OCI-LY1 (cell line): ENCODE measurements around the gene RCOR3.

ENCODE experiments used
- EZH2 ChIP-seq: fragments of 200-600 bp; sonication (generic), shearing (Covaris generic); IDR thresholded peaks from 2 replicates; pipeline ENCODE4 v1.8.0; 2017; ENCODE audit warnings: borderline replicate concordance, mixed run types, mild to moderate bottlenecking, antibody characterized with exemption, low read length, moderate library complexity, mixed read lengths
- TF ChIP-seq, protein P1 (sequence below): fragments of 200-600 bp; sonication (generic), shearing (Covaris generic); IDR thresholded peaks from 2 replicates; pipeline ENCODE4 v1.5.1; 2017; ENCODE audit warnings: mild to moderate bottlenecking, antibody characterized with exemption, low read length, moderate library complexity, mixed read lengths

DNA sequence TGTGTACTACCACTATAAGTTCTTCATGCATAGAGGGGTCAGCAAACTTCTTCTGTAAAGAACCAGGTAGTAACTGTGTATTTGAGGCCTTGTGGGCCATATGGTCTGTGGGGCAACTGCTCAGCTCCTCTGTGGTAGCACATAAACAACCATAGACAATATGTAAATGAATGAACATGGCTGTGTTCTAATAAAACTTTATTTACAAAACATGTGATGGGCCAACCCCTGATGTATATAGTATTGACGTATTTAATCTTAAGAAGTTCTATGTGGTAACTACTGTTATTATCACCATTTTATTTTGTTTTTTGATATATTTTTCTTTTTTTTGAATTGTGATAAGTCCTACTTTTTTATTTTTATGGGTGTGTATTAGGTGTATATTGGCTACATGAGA, 82.8 kb downstream of the RCOR3 start:
- TF ChIP-seq, protein P1, sequence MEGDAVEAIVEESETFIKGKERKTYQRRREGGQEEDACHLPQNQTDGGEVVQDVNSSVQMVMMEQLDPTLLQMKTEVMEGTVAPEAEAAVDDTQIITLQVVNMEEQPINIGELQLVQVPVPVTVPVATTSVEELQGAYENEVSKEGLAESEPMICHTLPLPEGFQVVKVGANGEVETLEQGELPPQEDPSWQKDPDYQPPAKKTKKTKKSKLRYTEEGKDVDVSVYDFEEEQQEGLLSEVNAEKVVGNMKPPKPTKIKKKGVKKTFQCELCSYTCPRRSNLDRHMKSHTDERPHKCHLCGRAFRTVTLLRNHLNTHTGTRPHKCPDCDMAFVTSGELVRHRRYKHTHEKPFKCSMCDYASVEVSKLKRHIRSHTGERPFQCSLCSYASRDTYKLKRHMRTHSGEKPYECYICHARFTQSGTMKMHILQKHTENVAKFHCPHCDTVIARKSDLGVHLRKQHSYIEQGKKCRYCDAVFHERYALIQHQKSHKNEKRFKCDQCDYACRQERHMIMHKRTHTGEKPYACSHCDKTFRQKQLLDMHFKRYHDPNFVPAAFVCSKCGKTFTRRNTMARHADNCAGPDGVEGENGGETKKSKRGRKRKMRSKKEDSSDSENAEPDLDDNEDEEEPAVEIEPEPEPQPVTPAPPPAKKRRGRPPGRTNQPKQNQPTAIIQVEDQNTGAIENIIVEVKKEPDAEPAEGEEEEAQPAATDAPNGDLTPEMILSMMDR = no peak
- no peak for TF ChIP-seq EZH2
